HAP-1 (cell line): ENCODE data around the gene S100P.

Source experiments
- DNase-seq, 2 experiments: peaks; one replicate each; pipeline ENCODE4 v3.0.0-alpha.2; 2016 to 2020; ENCODE audit warnings: low spot score in 2 of 2
- H3K27me3 ChIP-seq: fragments of 250-450 bp; sonication (Bioruptor Pico); 2 replicates; pipeline ENCODE4 v1.5.1; 2020; ENCODE audit warnings: low read depth, mild to moderate bottlenecking, moderate library complexity
- H3K36me3 ChIP-seq: fragments of 250-450 bp; sonication (Bioruptor Pico); replicated peaks from 2 replicates; pipeline ENCODE4 v1.5.1; 2020; ENCODE audit warnings: mild to moderate bottlenecking
- H3K4me1 ChIP-seq: fragments of 250-450 bp; sonication (Bioruptor Pico); 2 replicates; pipeline ENCODE4 v1.5.1; 2020; ENCODE audit warnings: mild to moderate bottlenecking
- H3K4me3 ChIP-seq: fragments of 250-450 bp; sonication (Bioruptor Pico); 2 replicates; pipeline ENCODE4 v1.5.1; 2020; ENCODE audit warnings: mild to moderate bottlenecking, moderate library complexity
- H3K9me3 ChIP-seq: fragments of 250-450 bp; sonication (Bioruptor Pico); 2 replicates; pipeline ENCODE4 v1.5.1; 2020; ENCODE audit warnings: mild to moderate bottlenecking, moderate library complexity
- in situ Hi-C: fragments of 300-500 bp; cut with MboI; formaldehyde crosslinking; loops from 3 replicates; pipeline ENCODE4 v1.14.3; 2020; ENCODE audit warnings: low sequenced_read_pairs, inconsistent platforms, mixed read lengths

The S100P gene

DNA sequence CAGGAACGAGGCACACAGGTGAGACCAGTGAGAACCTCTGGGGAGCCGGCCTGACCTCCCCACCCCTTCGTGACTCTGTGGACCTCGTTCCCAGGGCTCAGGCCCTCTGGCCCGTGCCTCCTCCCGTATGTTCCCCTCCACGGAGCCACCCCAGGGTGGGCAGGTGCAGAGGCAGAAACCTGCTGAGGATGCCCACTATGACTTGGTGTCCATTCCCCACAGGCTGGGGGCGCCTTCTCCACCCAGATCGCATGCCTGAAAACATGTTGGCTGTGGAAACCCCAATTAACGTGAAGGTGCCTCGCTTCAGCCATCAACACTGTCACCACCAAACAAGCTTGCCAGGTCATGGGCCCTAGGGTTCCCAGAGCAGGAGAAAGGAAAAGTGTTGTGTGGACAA lies 49.3 kb downstream of the S100P start:
- DNase-seq, result no peak
- Histone ChIP-seq H3K4me3 (no peak overlapping the region), H3K4me1 (no peaks in the 10 kb centered on the region), H3K9me3 (no peaks in the 10 kb centered on the region), H3K27me3 (no peaks in the 10 kb centered on the region; the same call in 1 of the 2 replicates), H3K36me3 (no peaks in the 10 kb centered on the region)
- in situ Hi-C loops, result no loop called here
